ENCODE results near the gene CD27. TPM values are rescaled to one million over a fixed set of nuclear protein-coding genes. Genes with fewer than 3 reads are reported as not detected.
"Not testable (repeated sequence)": the region's sequence is repeated elsewhere in the genome, so short reads cannot be mapped to it uniquely, and the experiment has no call there.

Gene CD27
- total RNA-seq, 2 experiments from 2014 or later: 152 to 158 TPM

GRCh38 chr12:6468283-6468575 is 23.5 kb downstream of the CD27 start:
- no peak for ATAC-seq (ENCODE audit: low read depth)
- Mint-ChIP-seq H3K27ac (peak overlapping the region; percentile 88), H3K36me3 (peaks cover 25% of the 10 kb centered on the region), H3K9me3 (no peaks in the 10 kb centered on the region), H3K4me1 (peaks cover 64% of the 10 kb centered on the region), H3K4me3 (peak overlapping the region; percentile 95), H3K27me3 (peaks cover 3% of the 10 kb centered on the region)
- POLR2A ChIA-PET: interaction anchor here (1.1 to 4.9 kb wide), 6 partner anchors 16 to 69 kb away, joined by 7 to 108 read pairs (median 68); partner anchors contain the start of genes CD27, GAPDH, MRPL51 and NCAPD2
- no peak for DNase-seq

- Mint-ChIP-seq H3K4me3 (peak overlapping the region; percentile 95), H3K27me3 (peaks cover 3% of the 10 kb centered on the region), H3K36me3 (peaks cover 19% of the 10 kb centered on the region)
Measured at GRCh38 chr12:6469092-6469491, 24.3 kb downstream of the CD27 start.

GRCh38 chr12:6469609-6470374 is 25.0 kb downstream of the CD27 start:
- peak overlapping the region; percentile 95 for H3K4me3 Mint-ChIP-seq
- H3K27ac Mint-ChIP-seq: peak overlapping the region; percentile 88
- H3K36me3 Mint-ChIP-seq: peaks cover 12% of the 10 kb centered on the region
- ATAC-seq (ENCODE audit: low read depth) (no peak), DNase-seq (no peak)
- H3K9me3 Mint-ChIP-seq: no peaks in the 10 kb centered on the region
- H3K4me1 Mint-ChIP-seq: peaks cover 48% of the 10 kb centered on the region
- POLR2A ChIA-PET: interaction anchor here (0.5 to 4.9 kb wide), 39 partner anchors 10 to 403 kb away, joined by 3 to 108 read pairs (median 4); partner anchors contain the start of genes CD27, COPS7A, GAPDH and IFFO1
- peaks cover 7% of the 10 kb centered on the region for H3K27me3 Mint-ChIP-seq

More at GRCh38 chr12:6469092-6469491, 24.3 kb downstream of the CD27 start:
- H3K27ac Mint-ChIP-seq: peak overlapping the region; percentile 88
- POLR2A ChIA-PET: interaction anchor here (2.8 to 4.9 kb wide), 7 partner anchors 9 to 133 kb away, joined by 16 to 108 read pairs (median 70); partner anchors contain the start of genes CD27, GAPDH, MRPL51 and NCAPD2
- ATAC-seq (ENCODE audit: low read depth): no peak
- no peaks in the 10 kb centered on the region for H3K9me3 Mint-ChIP-seq
- peaks cover 55% of the 10 kb centered on the region for H3K4me1 Mint-ChIP-seq
- DNase-seq: no peak

GRCh38 chr12:6470375-6471163 is 25.8 kb downstream of the CD27 start, which contains the start of gene VAMP1:
Gene VAMP1, minus strand, starts transcription at chr12:6470677. Its CDS starts 146 bp downstream, at chr12:6470531.
- Mint-ChIP-seq H3K36me3 (peaks cover 10% of the 10 kb centered on the region), H3K4me1 (peaks cover 43% of the 10 kb centered on the region), H3K4me3 (peak within 1 kb of the TSS; percentile 95), H3K27ac (peak within 1 kb of the TSS; percentile 88), H3K27me3 (peaks cover 8% of the 10 kb centered on the region), H3K9me3 (no peaks in the 10 kb centered on the region)
- POLR2A ChIA-PET: interaction anchor here (0.5 to 4.9 kb wide), 53 partner anchors 10 to 473 kb away, joined by 3 to 108 read pairs (median 4); partner anchors contain the start of genes C12orf57, CD27, COPS7A and GAPDH
- ATAC-seq (ENCODE audit: low read depth): peak; percentile 91
- DNase-seq: peak; percentile 97

- POLR2A ChIA-PET: interaction anchor here (2.6 to 4.9 kb wide), 6 partner anchors 12 to 65 kb away, joined by 8 to 108 read pairs (median 71); partner anchors contain the start of genes CD27, GAPDH, MRPL51 and NCAPD2
- Mint-ChIP-seq H3K4me1 (peaks cover 33% of the 10 kb centered on the region), H3K27ac (no peak overlapping the region), H3K27me3 (peaks cover 8% of the 10 kb centered on the region), H3K4me3 (no peak overlapping the region), H3K36me3 (peaks cover 3% of the 10 kb centered on the region), H3K9me3 (no peaks in the 10 kb centered on the region)
- no peak for ATAC-seq (ENCODE audit: low read depth)
- DNase-seq: no peak
Measured at GRCh38 chr12:6471989-6472360, 27.2 kb downstream of the CD27 start.

GRCh38 chr12:6472491-6472890 is 27.7 kb downstream of the CD27 start:
- POLR2A ChIA-PET: interaction anchor here (0.6 to 4.9 kb wide), 4 partner anchors 16 to 217 kb away, joined by 4 to 108 read pairs (median 40); partner anchors contain the start of genes GAPDH, MRPL51, NCAPD2 and ZNF384
- Mint-ChIP-seq H3K36me3 (no peaks in the 10 kb centered on the region), H3K4me3 (no peak overlapping the region), H3K4me1 (peaks cover 28% of the 10 kb centered on the region), H3K27me3 (peaks cover 8% of the 10 kb centered on the region), H3K27ac (no peak overlapping the region), H3K9me3 (no peaks in the 10 kb centered on the region)
- ATAC-seq (ENCODE audit: low read depth): no peak
- DNase-seq: no peak

GRCh38 chr12:6475233-6475975 is 30.6 kb downstream of the CD27 start:
- H3K27ac Mint-ChIP-seq; POLR2A ChIA-PET; DNase-seq; H3K4me1 Mint-ChIP-seq; H3K4me3 Mint-ChIP-seq; ATAC-seq (ENCODE audit: low read depth); H3K9me3 Mint-ChIP-seq; H3K36me3 Mint-ChIP-seq: not testable (repeated sequence)
- peaks cover 11% of the 10 kb centered on the region for H3K27me3 Mint-ChIP-seq

- ATAC-seq (ENCODE audit: low read depth): no peak
- no peak for DNase-seq
- Mint-ChIP-seq H3K4me1 (peaks cover 4% of the 10 kb centered on the region), H3K4me3 (no peak overlapping the region), H3K27ac (no peak overlapping the region), H3K27me3 (peaks cover 11% of the 10 kb centered on the region), H3K9me3 (no peaks in the 10 kb centered on the region), H3K36me3 (no peaks in the 10 kb centered on the region)
- POLR2A ChIA-PET: no interaction called here
Measured at GRCh38 chr12:6476489-6476888, 31.7 kb downstream of the CD27 start.

GRCh38 chr12:6477601-6478377 is 33.0 kb downstream of the CD27 start:
- peaks cover 11% of the 10 kb centered on the region for H3K27me3 Mint-ChIP-seq
- not testable (repeated sequence) for H3K4me1 Mint-ChIP-seq; H3K4me3 Mint-ChIP-seq; H3K9me3 Mint-ChIP-seq; H3K27ac Mint-ChIP-seq; H3K36me3 Mint-ChIP-seq; DNase-seq; ATAC-seq (ENCODE audit: low read depth)
- POLR2A ChIA-PET: interaction anchor here (0.6 kb wide), 1 partner anchor 24 kb away, joined by 5 read pairs; no protein-coding TSS in a partner anchor

GRCh38 chr12:6478416-6478815 is 33.7 kb downstream of the CD27 start:
- Mint-ChIP-seq H3K4me3 (no peak overlapping the region), H3K9me3 (no peaks in the 10 kb centered on the region), H3K27ac (no peak overlapping the region), H3K27me3 (peaks cover 8% of the 10 kb centered on the region), H3K36me3 (no peaks in the 10 kb centered on the region), H3K4me1 (no peaks in the 10 kb centered on the region)
- ATAC-seq (ENCODE audit: low read depth) (no peak), DNase-seq (no peak)
- POLR2A ChIA-PET: interaction anchor here (0.6 to 1.4 kb wide), 2 partner anchors 54 to 202 kb away, joined by 3 to 4 read pairs; no protein-coding TSS in a partner anchor

GRCh38 chr12:6488240-6488639 is 43.5 kb downstream of the CD27 start:
- Mint-ChIP-seq H3K4me3 (no peak overlapping the region), H3K36me3 (peaks cover 7% of the 10 kb centered on the region), H3K27me3 (no peaks in the 10 kb centered on the region), H3K4me1 (peaks cover 6% of the 10 kb centered on the region), H3K9me3 (no peaks in the 10 kb centered on the region), H3K27ac (no peak overlapping the region)
- POLR2A ChIA-PET: interaction anchor here (0.7 to 1.1 kb wide), 3 partner anchors 17 to 64 kb away, joined by 4 to 8 read pairs (median 5); partner anchors contain the start of gene VAMP1
- no peak for DNase-seq
- ATAC-seq (ENCODE audit: low read depth): no peak

- Mint-ChIP-seq H3K27ac (no peak overlapping the region), H3K36me3 (peaks cover 7% of the 10 kb centered on the region), H3K4me1 (peaks cover 6% of the 10 kb centered on the region), H3K9me3 (no peaks in the 10 kb centered on the region), H3K27me3 (no peaks in the 10 kb centered on the region), H3K4me3 (no peak overlapping the region)
- ATAC-seq (ENCODE audit: low read depth): no peak
- POLR2A ChIA-PET: interaction anchor here (0.6 to 1.1 kb wide), 5 partner anchors 19 to 383 kb away, joined by 3 to 7 read pairs (median 4); partner anchors contain the start of gene VAMP1
- DNase-seq: no peak
Measured at GRCh38 chr12:6489449-6489848, 44.7 kb downstream of the CD27 start.
